Liver (tissue), 9 donors: Measurements from ENCODE around the gene SANBR. TPM values are rescaled to one million over a fixed set of nuclear protein-coding genes. Genes with fewer than 3 reads are reported as not detected.

ENCODE experiments used
- DNase-seq: peaks from one replicate; pipeline ENCODE4 v3.0.0-alpha.2; 2017; ENCODE audit warnings: low spot score
- H3K27ac ChIP-seq, 2 donors: one replicate each; pipeline ENCODE4 v1.7.0; 2013; ENCODE audit warnings: inconsistent platforms in 2 of 2, low read length in 2 of 2, control low read depth in 1 of 2, low read depth in 1 of 2, mild to moderate bottlenecking in 1 of 2
- H3K27me3 ChIP-seq, 4 donors: one replicate each; pipeline versions ENCODE4 v1.6.1 to v1.7.0; 2013; ENCODE audit warnings: low read length in 3 of 4, inconsistent platforms in 1 of 4, mild to moderate bottlenecking in 1 of 4, moderate library complexity in 1 of 4; ENCODE audit not compliant: control insufficient read depth in 4 of 4, insufficient read depth in 4 of 4
- H3K36me3 ChIP-seq, 4 donors: one replicate each; pipeline versions ENCODE4 v1.6.1 to v1.7.0; 2013; ENCODE audit warnings: low read length in 3 of 4, mild to moderate bottlenecking in 3 of 4, low read depth in 1 of 4, moderate library complexity in 1 of 4; ENCODE audit not compliant: control insufficient read depth in 4 of 4, insufficient read depth in 3 of 4
- H3K4me1 ChIP-seq, 4 donors: one replicate each; pipeline versions ENCODE4 v1.6.1 to v1.7.0; 2013; ENCODE audit warnings: low read length in 3 of 4, mild to moderate bottlenecking in 3 of 4, moderate library complexity in 1 of 4; ENCODE audit not compliant: control insufficient read depth in 4 of 4, insufficient read depth in 4 of 4
- H3K4me3 ChIP-seq, 3 donors: one replicate each; pipeline versions ENCODE4 v1.6.1 to v1.7.0; 2013; ENCODE audit warnings: low read length in 3 of 3, control low read depth in 1 of 3, low read depth in 1 of 3, mild to moderate bottlenecking in 1 of 3
- H3K9ac ChIP-seq, 2 donors: one replicate each; pipeline ENCODE4 v1.7.0; 2013; ENCODE audit warnings: low read length in 2 of 2, mild to moderate bottlenecking in 2 of 2, moderate library complexity in 2 of 2, control low read depth in 1 of 2, low read depth in 1 of 2
- H3K9me3 ChIP-seq, 4 donors: one replicate each; pipeline versions ENCODE4 v1.6.1 to v1.7.0; 2013; ENCODE audit warnings: low read length in 3 of 4; ENCODE audit not compliant: control insufficient read depth in 4 of 4
- EGR1 ChIP-seq, 2 donors: IDR thresholded peaks; 2 replicates each; pipeline ENCODE4 v1.6.1; 2016 to 2018; ENCODE audit warnings: antibody characterized with exemption in 2 of 2, low read depth in 2 of 2
- FOXA2 ChIP-seq: IDR thresholded peaks from 2 replicates; pipeline ENCODE4 v1.6.1; 2016; ENCODE audit warnings: antibody characterized with exemption
- GABPA ChIP-seq, 2 donors: IDR thresholded peaks in 1 of 2; conservative IDR thresholded peaks in 1 of 2; 2 replicates each; pipeline ENCODE4 v1.6.1; 2016; ENCODE audit warnings: antibody characterized with exemption in 2 of 2, mild to moderate bottlenecking in 1 of 2, moderate library complexity in 1 of 2
- HNF4A ChIP-seq, 2 donors: conservative IDR thresholded peaks; 2 replicates each; pipeline ENCODE4 v1.6.1; 2016; ENCODE audit warnings: antibody characterized with exemption in 2 of 2, mild to moderate bottlenecking in 2 of 2
- HNF4G ChIP-seq: IDR thresholded peaks from 2 replicates; pipeline ENCODE4 v1.6.1; 2016; ENCODE audit warnings: antibody characterized with exemption
- JUND ChIP-seq, 2 donors: IDR thresholded peaks; 2 replicates each; pipeline ENCODE4 v1.6.1; 2016; ENCODE audit warnings: antibody characterized with exemption in 2 of 2
- NR2F2 ChIP-seq: IDR thresholded peaks from 2 replicates; pipeline ENCODE4 v1.6.1; 2016; ENCODE audit warnings: antibody characterized with exemption
- RAD21 ChIP-seq, 2 donors: IDR thresholded peaks; 2 replicates each; pipeline ENCODE4 v1.6.1; 2016; ENCODE audit warnings: antibody characterized with exemption in 2 of 2, mild to moderate bottlenecking in 2 of 2
- RXRA ChIP-seq, 2 donors: IDR thresholded peaks; 2 replicates each; pipeline ENCODE4 v1.6.1; 2017 to 2018; ENCODE audit warnings: antibody characterized with exemption in 2 of 2, mild to moderate bottlenecking in 1 of 2
- SP1 ChIP-seq: IDR thresholded peaks from 2 replicates; pipeline ENCODE4 v1.6.1; 2018; ENCODE audit warnings: antibody characterized with exemption, mild to moderate bottlenecking
- TAF1 ChIP-seq: conservative IDR thresholded peaks from 2 replicates; pipeline ENCODE4 v1.6.1; 2016; ENCODE audit warnings: antibody characterized with exemption, mild to moderate bottlenecking
- YY1 ChIP-seq: IDR thresholded peaks from 2 replicates; pipeline ENCODE4 v1.6.1; 2016; ENCODE audit warnings: antibody characterized with exemption, mild to moderate bottlenecking
- WGBS: extraction: QIAGEN DNeasy Blood & Tissue Kit; methylation state at CpG from one replicate; pipeline ENCODE4 v1.1.7; 2013; 5-methylcytosine and 5-hydroxymethylcytosine counted together
- polyA plus RNA-seq, 2 donors: library from polyadenylated mRNA; stranded (reverse) in 1 of 2; unstranded in 1 of 2; fragments of 200-250 nt in 1 of 2; fragments of >200 nt in 1 of 2; fragmentation: Nextera tagmentation in 1 of 2; extraction: Ambion mirVana in 1 of 2; gene quantifications; one replicate each; pipeline versions ENCODE4 v1.2.1 to v1.2.3, GENCODE V29; 2013 to 2015
- total RNA-seq, 2 donors: library from RNA; depleted of rRNA; stranded (reverse); fragments of >200 nt; gene quantifications; one replicate each; pipeline ENCODE4 v1.2.3, GENCODE V29; 2014
- TF ChIP-seq, protein P1 (sequence below): IDR thresholded peaks from 2 replicates; pipeline ENCODE4 v1.6.1; 2016; ENCODE audit warnings: antibody characterized with exemption, mild to moderate bottlenecking
- TF ChIP-seq, protein P2 (sequence below): IDR thresholded peaks from 2 replicates; pipeline ENCODE4 v1.6.1; 2016; ENCODE audit warnings: antibody characterized with exemption
- TF ChIP-seq, protein P3 (sequence below): IDR thresholded peaks from 2 replicates; pipeline ENCODE4 v1.6.1; 2016; ENCODE audit warnings: antibody characterized with exemption
- TF ChIP-seq, protein P4 (sequence below): IDR thresholded peaks from 2 replicates; pipeline ENCODE4 v1.6.1; 2016; ENCODE audit warnings: antibody characterized with exemption
- donor health status: healthy.
- donor health status: healthy.
- donor health status: healthy.
- donor health status: healthy.
- donor health status: healthy.

Gene SANBR
- total and polyA plus RNA-seq, 4 donors = 0.59 to 6.2 (median 2.1) TPM

DNA sequence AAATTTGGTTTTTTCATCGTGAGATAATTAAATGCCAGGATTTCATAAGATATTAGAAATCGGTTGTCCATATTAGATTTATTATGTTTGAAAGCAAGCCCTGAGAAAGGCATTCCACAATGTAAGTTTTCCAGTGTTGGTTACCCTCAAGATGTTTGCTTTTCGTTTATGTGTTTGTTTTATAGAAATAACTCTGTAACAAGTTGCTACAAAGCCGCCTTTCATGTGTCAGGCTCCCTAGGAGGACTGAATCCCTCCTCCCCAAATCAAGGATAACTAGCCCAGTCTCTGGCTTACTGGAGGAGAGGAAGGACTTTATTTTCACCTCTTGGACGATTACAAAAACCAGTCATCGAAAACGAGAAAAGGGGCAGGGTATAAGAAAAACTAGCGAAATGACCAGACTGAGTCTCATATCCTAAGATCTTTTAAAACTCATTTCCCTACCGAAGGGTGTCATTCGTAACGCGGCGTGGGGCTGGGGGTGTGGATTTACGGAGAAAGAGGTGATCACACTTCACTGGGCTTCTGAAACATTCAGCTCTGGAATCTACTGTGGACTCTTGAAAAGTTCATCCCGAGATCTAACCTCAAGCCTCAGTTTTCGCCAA is 49.2 kb upstream of the SANBR start (continued):
- TF ChIP-seq, protein P1, sequence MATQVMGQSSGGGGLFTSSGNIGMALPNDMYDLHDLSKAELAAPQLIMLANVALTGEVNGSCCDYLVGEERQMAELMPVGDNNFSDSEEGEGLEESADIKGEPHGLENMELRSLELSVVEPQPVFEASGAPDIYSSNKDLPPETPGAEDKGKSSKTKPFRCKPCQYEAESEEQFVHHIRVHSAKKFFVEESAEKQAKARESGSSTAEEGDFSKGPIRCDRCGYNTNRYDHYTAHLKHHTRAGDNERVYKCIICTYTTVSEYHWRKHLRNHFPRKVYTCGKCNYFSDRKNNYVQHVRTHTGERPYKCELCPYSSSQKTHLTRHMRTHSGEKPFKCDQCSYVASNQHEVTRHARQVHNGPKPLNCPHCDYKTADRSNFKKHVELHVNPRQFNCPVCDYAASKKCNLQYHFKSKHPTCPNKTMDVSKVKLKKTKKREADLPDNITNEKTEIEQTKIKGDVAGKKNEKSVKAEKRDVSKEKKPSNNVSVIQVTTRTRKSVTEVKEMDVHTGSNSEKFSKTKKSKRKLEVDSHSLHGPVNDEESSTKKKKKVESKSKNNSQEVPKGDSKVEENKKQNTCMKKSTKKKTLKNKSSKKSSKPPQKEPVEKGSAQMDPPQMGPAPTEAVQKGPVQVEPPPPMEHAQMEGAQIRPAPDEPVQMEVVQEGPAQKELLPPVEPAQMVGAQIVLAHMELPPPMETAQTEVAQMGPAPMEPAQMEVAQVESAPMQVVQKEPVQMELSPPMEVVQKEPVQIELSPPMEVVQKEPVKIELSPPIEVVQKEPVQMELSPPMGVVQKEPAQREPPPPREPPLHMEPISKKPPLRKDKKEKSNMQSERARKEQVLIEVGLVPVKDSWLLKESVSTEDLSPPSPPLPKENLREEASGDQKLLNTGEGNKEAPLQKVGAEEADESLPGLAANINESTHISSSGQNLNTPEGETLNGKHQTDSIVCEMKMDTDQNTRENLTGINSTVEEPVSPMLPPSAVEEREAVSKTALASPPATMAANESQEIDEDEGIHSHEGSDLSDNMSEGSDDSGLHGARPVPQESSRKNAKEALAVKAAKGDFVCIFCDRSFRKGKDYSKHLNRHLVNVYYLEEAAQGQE = no peak
- TF ChIP-seq YY1 = no peak
- no peak for TF ChIP-seq HNF4A (conservative IDR thresholded peaks at IDR 0.05)

DNA sequence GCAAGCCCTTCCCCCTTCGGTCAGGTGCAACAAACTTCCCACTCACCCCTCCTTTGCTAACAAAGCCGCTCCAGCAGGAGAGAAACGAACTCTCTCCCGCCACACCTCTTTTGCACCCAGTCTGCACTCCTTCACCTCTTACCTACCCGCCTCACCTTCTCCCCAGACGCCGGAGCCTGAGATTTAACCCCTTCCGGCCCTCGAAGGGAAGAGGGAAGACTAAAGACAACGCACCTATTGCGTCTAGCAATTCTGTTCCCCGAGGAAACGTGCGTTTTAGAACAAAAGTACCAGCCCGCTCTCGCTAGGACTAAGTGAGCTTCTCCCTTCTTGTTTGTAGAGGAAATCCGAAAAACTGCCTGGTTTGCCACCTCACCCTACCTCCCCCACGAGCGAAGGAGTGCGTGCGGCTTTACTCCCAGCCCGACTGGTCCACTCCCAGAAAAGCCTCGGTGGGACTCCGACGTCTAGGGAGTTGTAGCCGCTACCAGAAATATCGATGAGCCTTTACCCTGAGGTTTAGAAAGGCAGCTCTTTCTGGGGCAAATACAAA is 48.6 kb upstream of the SANBR start:
- TF ChIP-seq EGR1 (IDR thresholded peaks at IDR 0.05; ENCODE audit: low read depth in 2 of 2) (no peak), HNF4A (conservative IDR thresholded peaks at IDR 0.05) (peak; percentile 7 to 57), RXRA (IDR thresholded peaks at IDR 0.05) (peak in 1 of 2 donors; percentile 56), GABPA (IDR thresholded peaks at IDR 0.05 in 1 of 2, conservative IDR thresholded peaks at IDR 0.05 in 1 of 2) (no peak), RAD21 (IDR thresholded peaks at IDR 0.05) (peak in 1 of 2 donors; percentile 2), JUND (IDR thresholded peaks at IDR 0.05) (peak in 1 of 2 donors; percentile 35)
- TF ChIP-seq, protein P2, sequence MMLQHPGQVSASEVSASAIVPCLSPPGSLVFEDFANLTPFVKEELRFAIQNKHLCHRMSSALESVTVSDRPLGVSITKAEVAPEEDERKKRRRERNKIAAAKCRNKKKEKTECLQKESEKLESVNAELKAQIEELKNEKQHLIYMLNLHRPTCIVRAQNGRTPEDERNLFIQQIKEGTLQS = peak; percentile 47
- peak; percentile 76 for DNase-seq
- Histone ChIP-seq H3K9me3 (no peaks in the 10 kb centered on the region), H3K36me3 (no peaks in the 10 kb centered on the region), H3K4me3 (peak overlapping the region; percentile 68 to 94 (median 83)), H3K4me1 (peaks cover 7 to 21% (median 15%) of the 10 kb centered on the region in 4 donors), H3K27ac (peak overlapping the region; percentile 97), H3K9ac (peak overlapping the region; percentile 71 to 80), H3K27me3 (no peaks in the 10 kb centered on the region)
- under 1% methylated on average over 27 of the region's 27 CpGs for WGBS

DNA sequence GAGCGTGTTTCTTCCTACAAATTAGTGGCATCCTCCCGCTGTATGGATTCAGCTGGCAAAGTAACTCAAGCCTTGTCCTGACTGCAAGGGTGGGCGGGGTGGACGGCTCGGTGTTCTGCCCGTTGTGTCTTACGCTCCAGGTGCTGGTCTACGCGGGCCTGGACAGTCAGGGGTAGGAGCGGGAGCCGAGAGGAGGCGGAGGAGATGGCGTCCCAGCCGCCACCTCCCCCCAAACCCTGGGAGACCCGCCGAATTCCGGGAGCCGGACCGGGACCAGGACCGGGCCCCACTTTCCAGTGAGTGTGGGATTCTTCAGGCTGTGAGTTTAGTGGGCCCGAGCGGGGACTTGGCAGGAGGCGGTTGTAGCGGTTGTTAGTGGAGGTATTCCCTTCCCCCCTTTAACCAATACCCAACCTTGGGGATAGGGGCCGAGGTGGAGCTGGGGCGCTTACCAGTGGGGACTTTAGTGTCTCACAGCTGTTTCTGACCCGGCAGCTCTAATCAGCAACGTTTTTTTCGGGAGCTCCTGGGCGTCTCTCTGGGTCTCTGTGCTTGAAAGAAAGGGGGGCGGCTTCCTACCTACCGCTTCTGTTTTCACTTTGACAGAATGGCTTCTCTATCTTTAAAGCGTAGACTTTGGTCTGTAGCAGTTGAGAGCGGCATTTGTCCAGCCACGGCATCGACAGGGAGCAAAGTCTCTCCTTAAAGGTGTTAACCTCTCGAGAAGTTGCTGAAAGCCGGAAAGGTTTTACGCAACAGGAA is 47.9 kb upstream of the SANBR start, which contains the start of the genes PEX13 and PUS10:
TSS of gene PEX13 (plus strand) at position 165 of the 762 bp plus-strand sequence. CDS start at position 205, 40 bp downstream.
TSS of gene PUS10 (minus strand) at position 700 of the 762 bp plus-strand sequence. CDS start 6,365 bp downstream, outside the sequence.
- H3K27ac ChIP-seq = peak within 1 kb of the TSS; percentile 97
- no peaks in the 10 kb centered on the region for H3K9me3 ChIP-seq
- H3K4me3 ChIP-seq = peak within 1 kb of the TSS; percentile 68 to 94 (median 83)
- peaks cover 7 to 20% (median 15%) of the 10 kb centered on the region in 4 donors for H3K4me1 ChIP-seq
- H3K27me3 ChIP-seq = no peaks in the 10 kb centered on the region
- WGBS = under 1% methylated on average over 39 of the region's 39 CpGs
- no peaks in the 10 kb centered on the region for H3K36me3 ChIP-seq
- peak; percentile 80 for DNase-seq
- H3K9ac ChIP-seq = peak within 1 kb of the TSS; percentile 71 to 92
- TF ChIP-seq FOXA2 (no peak), SP1 (peak; percentile 83), YY1 (peak; percentile 55), EGR1 (IDR thresholded peaks at IDR 0.05; ENCODE audit: low read depth in 2 of 2) (peak; percentile 42 to 57), HNF4G (peak; percentile 97), RAD21 (IDR thresholded peaks at IDR 0.05) (no peak), HNF4A (conservative IDR thresholded peaks at IDR 0.05) (peak; percentile 90 to 96), GABPA (IDR thresholded peaks at IDR 0.05 in 1 of 2, conservative IDR thresholded peaks at IDR 0.05 in 1 of 2) (no peak), NR2F2 (peak; percentile 59), TAF1 (peak; percentile 81), RXRA (IDR thresholded peaks at IDR 0.05) (peak; percentile 64 to 83)
- TF ChIP-seq, protein P3, sequence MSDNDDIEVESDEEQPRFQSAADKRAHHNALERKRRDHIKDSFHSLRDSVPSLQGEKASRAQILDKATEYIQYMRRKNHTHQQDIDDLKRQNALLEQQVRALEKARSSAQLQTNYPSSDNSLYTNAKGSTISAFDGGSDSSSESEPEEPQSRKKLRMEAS = peak; percentile 20
- TF ChIP-seq, protein P1 = no peak
- TF ChIP-seq, protein P2 = no peak
- TF ChIP-seq, protein P4, sequence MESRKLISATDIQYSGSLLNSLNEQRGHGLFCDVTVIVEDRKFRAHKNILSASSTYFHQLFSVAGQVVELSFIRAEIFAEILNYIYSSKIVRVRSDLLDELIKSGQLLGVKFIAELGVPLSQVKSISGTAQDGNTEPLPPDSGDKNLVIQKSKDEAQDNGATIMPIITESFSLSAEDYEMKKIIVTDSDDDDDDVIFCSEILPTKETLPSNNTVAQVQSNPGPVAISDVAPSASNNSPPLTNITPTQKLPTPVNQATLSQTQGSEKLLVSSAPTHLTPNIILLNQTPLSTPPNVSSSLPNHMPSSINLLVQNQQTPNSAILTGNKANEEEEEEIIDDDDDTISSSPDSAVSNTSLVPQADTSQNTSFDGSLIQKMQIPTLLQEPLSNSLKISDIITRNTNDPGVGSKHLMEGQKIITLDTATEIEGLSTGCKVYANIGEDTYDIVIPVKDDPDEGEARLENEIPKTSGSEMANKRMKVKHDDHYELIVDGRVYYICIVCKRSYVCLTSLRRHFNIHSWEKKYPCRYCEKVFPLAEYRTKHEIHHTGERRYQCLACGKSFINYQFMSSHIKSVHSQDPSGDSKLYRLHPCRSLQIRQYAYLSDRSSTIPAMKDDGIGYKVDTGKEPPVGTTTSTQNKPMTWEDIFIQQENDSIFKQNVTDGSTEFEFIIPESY = peak; percentile 51
